ENCODE measurements around the gene TESK2.

DNA sequence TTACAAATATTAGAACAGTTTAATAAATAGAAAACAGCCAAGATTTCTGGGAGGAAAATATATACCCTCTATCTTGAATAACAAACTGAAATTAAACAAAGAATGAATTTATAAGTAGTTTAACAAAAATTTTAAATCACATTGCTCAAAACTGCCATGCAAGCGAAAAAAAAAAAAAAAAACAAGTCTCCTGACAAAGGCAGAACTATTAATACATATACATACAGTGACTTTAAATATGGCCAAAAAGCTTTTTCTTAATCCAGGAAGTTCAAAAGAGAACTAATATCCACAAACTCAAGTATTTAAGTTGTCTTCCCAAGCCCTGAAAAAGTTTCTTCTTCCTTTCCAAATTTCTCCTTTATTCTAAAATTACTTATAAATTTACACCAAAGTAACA, 87.2 kb downstream of the TESK2 start:
- TF ChIP-seq EZH2 (IDR thresholded peaks at IDR 0.05; ENCODE audit: low read depth) = no peak
- TF ChIP-seq, protein P1, sequence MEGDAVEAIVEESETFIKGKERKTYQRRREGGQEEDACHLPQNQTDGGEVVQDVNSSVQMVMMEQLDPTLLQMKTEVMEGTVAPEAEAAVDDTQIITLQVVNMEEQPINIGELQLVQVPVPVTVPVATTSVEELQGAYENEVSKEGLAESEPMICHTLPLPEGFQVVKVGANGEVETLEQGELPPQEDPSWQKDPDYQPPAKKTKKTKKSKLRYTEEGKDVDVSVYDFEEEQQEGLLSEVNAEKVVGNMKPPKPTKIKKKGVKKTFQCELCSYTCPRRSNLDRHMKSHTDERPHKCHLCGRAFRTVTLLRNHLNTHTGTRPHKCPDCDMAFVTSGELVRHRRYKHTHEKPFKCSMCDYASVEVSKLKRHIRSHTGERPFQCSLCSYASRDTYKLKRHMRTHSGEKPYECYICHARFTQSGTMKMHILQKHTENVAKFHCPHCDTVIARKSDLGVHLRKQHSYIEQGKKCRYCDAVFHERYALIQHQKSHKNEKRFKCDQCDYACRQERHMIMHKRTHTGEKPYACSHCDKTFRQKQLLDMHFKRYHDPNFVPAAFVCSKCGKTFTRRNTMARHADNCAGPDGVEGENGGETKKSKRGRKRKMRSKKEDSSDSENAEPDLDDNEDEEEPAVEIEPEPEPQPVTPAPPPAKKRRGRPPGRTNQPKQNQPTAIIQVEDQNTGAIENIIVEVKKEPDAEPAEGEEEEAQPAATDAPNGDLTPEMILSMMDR (conservative IDR thresholded peaks at IDR 0.05) = no peak

Measured in PC-9 (cell line).